ENCODE results near the gene ZBTB44. TPM values are rescaled to one million over a fixed set of nuclear protein-coding genes. Genes with fewer than 3 reads are reported as not detected.

ZBTB44 gene
- total RNA-seq, 1 experiment from 2014 or later = 66.4 TPM

DNA sequence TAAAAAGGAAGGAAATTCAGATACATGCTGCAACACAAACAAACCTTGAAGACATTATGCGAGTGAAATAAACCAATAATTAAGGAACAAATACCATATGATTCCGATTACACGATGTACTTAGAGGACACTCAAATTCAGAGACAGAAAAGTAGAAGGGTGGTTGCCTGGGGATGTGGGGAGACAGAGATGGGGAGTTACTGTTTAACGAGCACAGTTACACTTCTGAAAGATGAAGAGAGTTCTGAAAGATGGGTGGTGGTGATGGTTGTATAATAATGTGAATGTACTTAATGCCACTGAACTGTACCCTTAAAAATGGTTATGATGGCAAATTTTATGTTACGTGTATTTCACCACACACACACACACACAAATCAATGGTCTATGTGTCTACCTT is 14.7 kb downstream of the ZBTB44 start:
- intact Hi-C loops (cut with micrococcal nuclease; ENCODE audit: unreplicated experiment) (no loop called here), in situ Hi-C loops (cut with HindIII; ENCODE audit: low pct_unique_long_range_greater_than_20kb, low sequenced_read_pairs) (no loop called here)
- POLR2A ChIA-PET = no interaction called here
- no peak overlapping the region for H3K27ac ChIP-seq (ENCODE audit: low read length)
- DNase-seq (ENCODE audit: low read depth, low spot score) (no peak), ATAC-seq (no peak)
- H3K36me3 ChIP-seq (ENCODE audit: control insufficient read depth, insufficient read depth, low read length) = no peaks in the 10 kb centered on the region
- no peaks in the 10 kb centered on the region for H3K27me3 ChIP-seq (ENCODE audit: control insufficient read depth, insufficient read depth, low read length)
- TF ChIP-seq, protein P1, sequence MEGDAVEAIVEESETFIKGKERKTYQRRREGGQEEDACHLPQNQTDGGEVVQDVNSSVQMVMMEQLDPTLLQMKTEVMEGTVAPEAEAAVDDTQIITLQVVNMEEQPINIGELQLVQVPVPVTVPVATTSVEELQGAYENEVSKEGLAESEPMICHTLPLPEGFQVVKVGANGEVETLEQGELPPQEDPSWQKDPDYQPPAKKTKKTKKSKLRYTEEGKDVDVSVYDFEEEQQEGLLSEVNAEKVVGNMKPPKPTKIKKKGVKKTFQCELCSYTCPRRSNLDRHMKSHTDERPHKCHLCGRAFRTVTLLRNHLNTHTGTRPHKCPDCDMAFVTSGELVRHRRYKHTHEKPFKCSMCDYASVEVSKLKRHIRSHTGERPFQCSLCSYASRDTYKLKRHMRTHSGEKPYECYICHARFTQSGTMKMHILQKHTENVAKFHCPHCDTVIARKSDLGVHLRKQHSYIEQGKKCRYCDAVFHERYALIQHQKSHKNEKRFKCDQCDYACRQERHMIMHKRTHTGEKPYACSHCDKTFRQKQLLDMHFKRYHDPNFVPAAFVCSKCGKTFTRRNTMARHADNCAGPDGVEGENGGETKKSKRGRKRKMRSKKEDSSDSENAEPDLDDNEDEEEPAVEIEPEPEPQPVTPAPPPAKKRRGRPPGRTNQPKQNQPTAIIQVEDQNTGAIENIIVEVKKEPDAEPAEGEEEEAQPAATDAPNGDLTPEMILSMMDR (IDR thresholded peaks at IDR 0.05) = no peak
- no peak for TF ChIP-seq TCF7L2 (IDR thresholded peaks at IDR 0.05; ENCODE audit: low read depth, low read length)
- TF ChIP-seq, protein P2, sequence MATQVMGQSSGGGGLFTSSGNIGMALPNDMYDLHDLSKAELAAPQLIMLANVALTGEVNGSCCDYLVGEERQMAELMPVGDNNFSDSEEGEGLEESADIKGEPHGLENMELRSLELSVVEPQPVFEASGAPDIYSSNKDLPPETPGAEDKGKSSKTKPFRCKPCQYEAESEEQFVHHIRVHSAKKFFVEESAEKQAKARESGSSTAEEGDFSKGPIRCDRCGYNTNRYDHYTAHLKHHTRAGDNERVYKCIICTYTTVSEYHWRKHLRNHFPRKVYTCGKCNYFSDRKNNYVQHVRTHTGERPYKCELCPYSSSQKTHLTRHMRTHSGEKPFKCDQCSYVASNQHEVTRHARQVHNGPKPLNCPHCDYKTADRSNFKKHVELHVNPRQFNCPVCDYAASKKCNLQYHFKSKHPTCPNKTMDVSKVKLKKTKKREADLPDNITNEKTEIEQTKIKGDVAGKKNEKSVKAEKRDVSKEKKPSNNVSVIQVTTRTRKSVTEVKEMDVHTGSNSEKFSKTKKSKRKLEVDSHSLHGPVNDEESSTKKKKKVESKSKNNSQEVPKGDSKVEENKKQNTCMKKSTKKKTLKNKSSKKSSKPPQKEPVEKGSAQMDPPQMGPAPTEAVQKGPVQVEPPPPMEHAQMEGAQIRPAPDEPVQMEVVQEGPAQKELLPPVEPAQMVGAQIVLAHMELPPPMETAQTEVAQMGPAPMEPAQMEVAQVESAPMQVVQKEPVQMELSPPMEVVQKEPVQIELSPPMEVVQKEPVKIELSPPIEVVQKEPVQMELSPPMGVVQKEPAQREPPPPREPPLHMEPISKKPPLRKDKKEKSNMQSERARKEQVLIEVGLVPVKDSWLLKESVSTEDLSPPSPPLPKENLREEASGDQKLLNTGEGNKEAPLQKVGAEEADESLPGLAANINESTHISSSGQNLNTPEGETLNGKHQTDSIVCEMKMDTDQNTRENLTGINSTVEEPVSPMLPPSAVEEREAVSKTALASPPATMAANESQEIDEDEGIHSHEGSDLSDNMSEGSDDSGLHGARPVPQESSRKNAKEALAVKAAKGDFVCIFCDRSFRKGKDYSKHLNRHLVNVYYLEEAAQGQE (IDR thresholded peaks at IDR 0.05; ENCODE audit: insufficient read depth in 1 of 2, low read depth in 2 of 2, low read length in 1 of 2) = no peak
- TF ChIP-seq POLR2AphosphoS5 (IDR thresholded peaks at IDR 0.05; ENCODE audit: low read depth, low read length) = no peak
- TF ChIP-seq SIN3A (IDR thresholded peaks at IDR 0.05; ENCODE audit: borderline replicate concordance, insufficient read depth, low read depth, low read length) = no peak
- H3K4me3 ChIP-seq (ENCODE audit: low read depth in 2 of 2, low read length in 2 of 2) = no peak overlapping the region
- BruUV-seq (replicated peaks) = no TSS peak
- H3K9me3 ChIP-seq (ENCODE audit: control insufficient read depth, insufficient read depth, low read depth, low read length) = no peaks in the 10 kb centered on the region
- no peaks in the 10 kb centered on the region for H3K4me1 ChIP-seq (ENCODE audit: control insufficient read depth, insufficient read depth, low read length)
- CTCF ChIA-PET = no interaction called here

DNA sequence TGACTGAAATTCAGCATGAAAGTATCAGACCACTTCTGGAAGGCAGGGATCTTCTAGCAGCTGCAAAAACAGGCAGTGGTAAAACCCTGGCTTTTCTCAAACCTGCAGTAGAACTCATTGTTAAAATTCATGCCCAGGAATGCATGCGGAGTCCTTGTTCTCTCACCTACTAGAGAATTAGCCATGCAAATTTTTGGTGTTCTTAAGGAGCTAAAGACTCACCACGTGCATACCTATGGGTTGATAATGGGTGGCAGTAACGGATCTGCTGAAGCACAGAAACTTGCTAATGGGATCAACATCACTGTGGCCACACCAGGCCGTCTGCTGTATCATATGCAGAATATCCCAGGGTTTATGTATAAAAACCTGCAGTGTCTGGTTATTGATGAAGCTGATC is 19.1 kb downstream of the ZBTB44 start:
- H3K27ac ChIP-seq (ENCODE audit: low read length) = no peak overlapping the region
- no peaks in the 10 kb centered on the region for H3K4me1 ChIP-seq (ENCODE audit: control insufficient read depth, insufficient read depth, low read length)
- POLR2A ChIA-PET = no interaction called here
- H3K36me3 ChIP-seq (ENCODE audit: control insufficient read depth, insufficient read depth, low read length) = no peaks in the 10 kb centered on the region
- DNase-seq (ENCODE audit: low read depth, low spot score) = no peak
- in situ Hi-C loops (cut with HindIII; ENCODE audit: low pct_unique_long_range_greater_than_20kb, low sequenced_read_pairs) = no loop called here
- TF ChIP-seq, protein P1 (IDR thresholded peaks at IDR 0.05) = no peak
- no peak for TF ChIP-seq TCF7L2 (IDR thresholded peaks at IDR 0.05; ENCODE audit: low read depth, low read length)
- TF ChIP-seq, protein P2 (IDR thresholded peaks at IDR 0.05; ENCODE audit: insufficient read depth in 1 of 2, low read depth in 2 of 2, low read length in 1 of 2) = no peak
- no TSS peak for BruUV-seq (replicated peaks)
- no peak for ATAC-seq
- CTCF ChIA-PET = no interaction called here
- intact Hi-C loops (cut with micrococcal nuclease; ENCODE audit: unreplicated experiment) = no loop called here
- H3K9me3 ChIP-seq (ENCODE audit: control insufficient read depth, insufficient read depth, low read depth, low read length) = no peaks in the 10 kb centered on the region
- no peak overlapping the region for H3K4me3 ChIP-seq (ENCODE audit: low read depth in 2 of 2, low read length in 2 of 2)
- no peaks in the 10 kb centered on the region for H3K27me3 ChIP-seq (ENCODE audit: control insufficient read depth, insufficient read depth, low read length)
